Measurements from ENCODE around the gene SF3B3. TPM values are rescaled to one million over a fixed set of nuclear protein-coding genes. Genes with fewer than 3 reads are reported as not detected.

Gene SF3B3
- 103 and 140 TPM in 2 replicates for total RNA-seq

DNA sequence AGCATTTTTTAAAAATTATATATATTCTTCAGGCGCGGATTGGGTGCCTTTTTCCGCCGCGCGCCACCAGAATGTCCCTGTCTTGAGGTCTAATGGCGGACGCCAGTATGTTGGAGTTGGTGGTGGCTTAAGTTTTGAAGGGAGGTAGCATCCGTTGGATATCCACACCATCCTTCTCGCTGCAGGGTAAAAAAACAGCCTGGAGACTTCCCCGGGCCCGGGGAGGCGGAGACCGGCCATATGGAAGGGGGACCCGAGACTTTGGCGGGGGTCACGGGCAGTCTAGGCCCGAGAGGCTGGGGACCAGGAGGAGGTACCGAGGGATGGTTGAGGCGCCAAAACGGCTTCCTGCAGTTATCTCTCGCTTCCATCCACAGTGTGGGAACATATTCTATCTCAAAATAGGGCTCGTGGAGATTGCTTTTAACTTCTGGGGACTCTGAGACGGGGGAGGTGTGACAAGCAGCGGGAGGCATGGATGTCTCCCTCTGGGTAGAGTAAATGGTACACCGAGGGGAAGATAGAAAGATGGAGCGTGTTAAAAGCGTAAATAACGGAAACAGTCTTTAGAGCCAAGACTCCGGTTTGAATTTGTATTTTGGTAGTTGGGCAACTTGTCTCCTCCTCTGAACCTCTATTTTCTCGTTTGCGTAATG is at the start of gene SF3B3:
TSS of gene SF3B3 (plus strand) at position 74 of the 656 bp plus-strand sequence. CDS start 2,841 bp downstream, outside the sequence.
- H3K27me3 ChIP-seq (ENCODE audit: control insufficient read depth, insufficient read depth, low read length): no peaks in the 10 kb centered on the region
- H3K4me3 ChIP-seq (ENCODE audit: low read depth, low read length): peak within 1 kb of the TSS; percentile 95
- DNase-seq (ENCODE audit: low read depth): no peak
- TF ChIP-seq, protein P1, sequence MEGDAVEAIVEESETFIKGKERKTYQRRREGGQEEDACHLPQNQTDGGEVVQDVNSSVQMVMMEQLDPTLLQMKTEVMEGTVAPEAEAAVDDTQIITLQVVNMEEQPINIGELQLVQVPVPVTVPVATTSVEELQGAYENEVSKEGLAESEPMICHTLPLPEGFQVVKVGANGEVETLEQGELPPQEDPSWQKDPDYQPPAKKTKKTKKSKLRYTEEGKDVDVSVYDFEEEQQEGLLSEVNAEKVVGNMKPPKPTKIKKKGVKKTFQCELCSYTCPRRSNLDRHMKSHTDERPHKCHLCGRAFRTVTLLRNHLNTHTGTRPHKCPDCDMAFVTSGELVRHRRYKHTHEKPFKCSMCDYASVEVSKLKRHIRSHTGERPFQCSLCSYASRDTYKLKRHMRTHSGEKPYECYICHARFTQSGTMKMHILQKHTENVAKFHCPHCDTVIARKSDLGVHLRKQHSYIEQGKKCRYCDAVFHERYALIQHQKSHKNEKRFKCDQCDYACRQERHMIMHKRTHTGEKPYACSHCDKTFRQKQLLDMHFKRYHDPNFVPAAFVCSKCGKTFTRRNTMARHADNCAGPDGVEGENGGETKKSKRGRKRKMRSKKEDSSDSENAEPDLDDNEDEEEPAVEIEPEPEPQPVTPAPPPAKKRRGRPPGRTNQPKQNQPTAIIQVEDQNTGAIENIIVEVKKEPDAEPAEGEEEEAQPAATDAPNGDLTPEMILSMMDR (IDR thresholded peaks at IDR 0.05; ENCODE audit: insufficient read depth, low read length, poor library complexity, severe bottlenecking): no peak
- H3K36me3 ChIP-seq (ENCODE audit: control insufficient read depth, insufficient read depth, low read length): peaks cover 1% of the 10 kb centered on the region

GRCh38 chr16:70474320-70475053 is 49.1 kb upstream of the SF3B3 start:
- no peak overlapping the region for H3K4me3 ChIP-seq (ENCODE audit: low read depth, low read length)
- no peaks in the 10 kb centered on the region for H3K27me3 ChIP-seq (ENCODE audit: control insufficient read depth, insufficient read depth, low read length)
- peaks cover 2% of the 10 kb centered on the region for H3K36me3 ChIP-seq (ENCODE audit: control insufficient read depth, insufficient read depth, low read length)
- TF ChIP-seq, protein P1 (IDR thresholded peaks at IDR 0.05; ENCODE audit: insufficient read depth, low read length, poor library complexity, severe bottlenecking): no peak
- no peak for DNase-seq (ENCODE audit: low read depth)

GRCh38 chr16:70475054-70475871 is 48.4 kb upstream of the SF3B3 start:
- DNase-seq (ENCODE audit: low read depth): no peak
- TF ChIP-seq, protein P1 (IDR thresholded peaks at IDR 0.05; ENCODE audit: insufficient read depth, low read length, poor library complexity, severe bottlenecking): no peak
- no peak overlapping the region for H3K4me3 ChIP-seq (ENCODE audit: low read depth, low read length)

DNA sequence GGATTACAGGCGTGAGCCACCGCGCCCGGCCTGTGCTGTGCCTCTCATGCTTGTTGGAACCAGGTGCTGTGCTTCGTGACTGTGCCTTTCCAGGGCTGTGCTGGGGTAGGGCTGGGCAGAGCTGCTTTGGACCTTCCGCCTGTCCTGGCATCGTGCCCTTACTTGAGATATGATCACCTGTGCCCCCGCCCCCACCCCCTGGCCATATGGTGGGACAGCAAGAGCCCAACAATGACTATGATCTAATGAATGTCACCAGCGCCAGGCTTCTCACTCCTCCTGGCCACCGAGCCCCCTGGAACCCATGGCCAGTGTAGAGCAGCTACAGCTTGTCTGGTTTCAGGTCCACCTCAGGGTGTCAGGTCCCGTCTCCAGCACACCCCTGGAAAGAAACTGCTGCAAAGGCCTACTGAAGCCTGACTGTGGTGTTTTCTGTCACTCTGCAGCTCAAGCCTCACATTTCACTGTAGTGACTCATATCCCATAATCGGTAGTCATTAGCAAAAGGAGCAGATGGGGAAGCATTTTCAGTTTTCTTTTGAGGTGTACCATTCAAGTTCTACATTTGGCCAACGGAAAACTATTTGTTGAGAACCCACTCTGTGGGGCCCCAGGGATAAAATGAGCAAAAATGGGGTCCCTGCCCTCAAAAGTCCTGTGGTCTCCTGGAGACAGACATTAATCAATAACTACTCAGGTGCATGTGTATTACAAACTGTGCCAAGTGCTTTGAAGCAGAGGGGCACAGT is 47.2 kb upstream of the SF3B3 start:
- H3K36me3 ChIP-seq (ENCODE audit: control insufficient read depth, insufficient read depth, low read length): peaks cover 8% of the 10 kb centered on the region
- no peaks in the 10 kb centered on the region for H3K27me3 ChIP-seq (ENCODE audit: control insufficient read depth, insufficient read depth, low read length)
- TF ChIP-seq, protein P1 (IDR thresholded peaks at IDR 0.05; ENCODE audit: insufficient read depth, low read length, poor library complexity, severe bottlenecking): no peak
- peak; percentile 67 for DNase-seq (ENCODE audit: low read depth)
- no peak overlapping the region for H3K4me3 ChIP-seq (ENCODE audit: low read depth, low read length)

More at GRCh38 chr16:70475054-70475871, 48.4 kb upstream of the SF3B3 start:
- Histone ChIP-seq H3K36me3 (ENCODE audit: control insufficient read depth, insufficient read depth, low read length) (peaks cover 5% of the 10 kb centered on the region), H3K27me3 (ENCODE audit: control insufficient read depth, insufficient read depth, low read length) (no peaks in the 10 kb centered on the region)

GRCh38 chr16:70478169-70478568 is 45.4 kb upstream of the SF3B3 start:
- TF ChIP-seq, protein P1 (IDR thresholded peaks at IDR 0.05; ENCODE audit: insufficient read depth, low read length, poor library complexity, severe bottlenecking): no peak
- H3K36me3 ChIP-seq (ENCODE audit: control insufficient read depth, insufficient read depth, low read length): peaks cover 11% of the 10 kb centered on the region
- no peaks in the 10 kb centered on the region for H3K27me3 ChIP-seq (ENCODE audit: control insufficient read depth, insufficient read depth, low read length)
- H3K4me3 ChIP-seq (ENCODE audit: low read depth, low read length): no peak overlapping the region
- DNase-seq (ENCODE audit: low read depth): no peak
